Endodermal cell (in vitro differentiated cells): ENCODE results near the gene AGBL2. TPM values are rescaled to one million over a fixed set of nuclear protein-coding genes. Genes with fewer than 3 reads are reported as not detected.

Experiments used
- DNase-seq: peaks from one replicate; pipeline ENCODE4 v3.0.0-alpha.2; 2017
- H3K27ac ChIP-seq: 2 replicates; pipeline ENCODE4 v1.5.1; 2013; ENCODE audit warnings: mild to moderate bottlenecking, low read depth, low read length, moderate library complexity
- H3K27me3 ChIP-seq: 2 replicates; pipeline ENCODE4 v1.6.1; 2013; ENCODE audit warnings: mild to moderate bottlenecking, low read length, moderate library complexity; ENCODE audit not compliant: insufficient read depth, control insufficient read depth, poor library complexity, severe bottlenecking
- H3K36me3 ChIP-seq: 2 replicates; pipeline ENCODE4 v1.7.0; 2013; ENCODE audit warnings: mild to moderate bottlenecking, low read length, moderate library complexity; ENCODE audit not compliant: control insufficient read depth, insufficient read depth
- H3K4me1 ChIP-seq: one replicate; pipeline ENCODE4 v1.7.0; 2013; ENCODE audit warnings: low read length; ENCODE audit not compliant: control insufficient read depth, insufficient read depth
- H3K4me3 ChIP-seq: 2 replicates; pipeline ENCODE4 v1.5.1; 2013; ENCODE audit warnings: mild to moderate bottlenecking, low read length, moderate library complexity
- H3K9ac ChIP-seq: 2 replicates; pipeline ENCODE4 v1.6.1; 2013; ENCODE audit warnings: mild to moderate bottlenecking, low read length, moderate library complexity; ENCODE audit not compliant: poor library complexity, severe bottlenecking; ENCODE audit errors: extremely low read depth
- H3K9me3 ChIP-seq: 2 replicates; pipeline ENCODE4 v1.6.1; 2013; ENCODE audit warnings: mild to moderate bottlenecking, low read length, moderate library complexity; ENCODE audit not compliant: control insufficient read depth
- H3K27ac Mint-ChIP-seq: 2 replicates; pipeline ENCODE4 v1.8.0; 2020; ENCODE audit warnings: mixed read lengths
- H3K27me3 Mint-ChIP-seq: 2 replicates; pipeline ENCODE4 v1.8.0; 2021; ENCODE audit warnings: mild to moderate bottlenecking, mixed read lengths; ENCODE audit not compliant: insufficient read depth
- H3K36me3 Mint-ChIP-seq: 2 replicates; pipeline ENCODE4 v1.8.0; 2020; ENCODE audit warnings: low read depth, mixed read lengths
- H3K4me1 Mint-ChIP-seq: 2 replicates; pipeline ENCODE4 v1.8.0; 2020; ENCODE audit warnings: mixed read lengths
- H3K4me3 Mint-ChIP-seq: 2 replicates; pipeline ENCODE4 v1.8.0; 2020; ENCODE audit warnings: mild to moderate bottlenecking, moderate library complexity, mixed read lengths
- H3K9me3 Mint-ChIP-seq: 2 replicates; pipeline ENCODE4 v1.8.0; 2020; ENCODE audit warnings: mild to moderate bottlenecking, mixed read lengths
- CTCF ChIP-seq: fragments of 200-600 bp; sonication (generic); conservative IDR thresholded peaks from 2 replicates; pipeline ENCODE4 v1.5.0; 2021; ENCODE audit warnings: antibody characterized with exemption, mild to moderate bottlenecking
- WGBS, 2 experiments: methylation state at CpG; one replicate each; pipeline versions ENCODE4 v1.1.5 to v1.1.7; 2013; ENCODE audit warnings: missing lambda C conversion rate in 2 of 2, mixed read lengths in 1 of 2; ENCODE audit not compliant: insufficient coverage in 1 of 2, insufficient read length in 1 of 2; 5-methylcytosine and 5-hydroxymethylcytosine counted together
- total RNA-seq, 2 donors: library from RNA; stranded (reverse); fragmentation: NEBNext Ultra II Directional in 1 of 2; extraction: Animal tissue kit (Norgen Biotek cat#: 25700) in 1 of 2; gene quantifications; 2 replicates in 1 of 2; 3 replicates in 1 of 2; pipeline ENCODE4 v1.2.1, GENCODE V29; 2021

The AGBL2 gene
- total RNA-seq, 2 donors from 2014 or later, result 5.0 to 8.7 TPM

- 70 to 97% methylated on average over 2 to 3 of the region's 4 CpGs for WGBS, 2 experiments
- Histone ChIP-seq H3K9me3 (no peaks in the 10 kb centered on the region), H3K4me3 (no peak overlapping the region), H3K36me3 (no peaks in the 10 kb centered on the region), H3K27me3 (no peaks in the 10 kb centered on the region), H3K4me1 (no peaks in the 10 kb centered on the region), H3K27ac (no peak overlapping the region), H3K9ac (no peak overlapping the region)
- Mint-ChIP-seq H3K27me3 (no peaks in the 10 kb centered on the region), H3K9me3 (no peaks in the 10 kb centered on the region), H3K4me1 (no peaks in the 10 kb centered on the region), H3K27ac (no peak overlapping the region), H3K36me3 (no peaks in the 10 kb centered on the region), H3K4me3 (no peak overlapping the region)
- TF ChIP-seq CTCF, result no peak
- no peak for DNase-seq
Observed at GRCh38 chr11:47659276-47659675, 55.9 kb downstream of the AGBL2 start.

- Mint-ChIP-seq H3K4me3 (no peak overlapping the region), H3K4me1 (no peaks in the 10 kb centered on the region), H3K27me3 (no peaks in the 10 kb centered on the region), H3K36me3 (no peaks in the 10 kb centered on the region), H3K27ac (no peak overlapping the region), H3K9me3 (peaks cover 18% of the 10 kb centered on the region)
- Histone ChIP-seq H3K9ac (no peak overlapping the region), H3K9me3 (peaks cover 7% of the 10 kb centered on the region), H3K27me3 (no peaks in the 10 kb centered on the region), H3K4me1 (no peaks in the 10 kb centered on the region), H3K36me3 (no peaks in the 10 kb centered on the region), H3K4me3 (no peak overlapping the region), H3K27ac (no peak overlapping the region)
- 75 to 79% methylated on average over 5 to 6 of the region's 6 CpGs for WGBS, 2 experiments
- peak; percentile 64 for DNase-seq
- peak; percentile 37 for TF ChIP-seq CTCF
Observed at GRCh38 chr11:47656260-47656885, 58.8 kb downstream of the AGBL2 start.

GRCh38 chr11:47651818-47652469, 63.2 kb downstream of the AGBL2 start:
- no peak for DNase-seq
- no peak for TF ChIP-seq CTCF
- 93 to 96% methylated on average over 5 of the region's 5 CpGs for WGBS, 2 experiments
- no peak overlapping the region for H3K4me3 Mint-ChIP-seq
- no peak overlapping the region for H3K4me3 ChIP-seq
- H3K27me3 ChIP-seq, result no peaks in the 10 kb centered on the region
- H3K36me3 Mint-ChIP-seq, result no peaks in the 10 kb centered on the region
- H3K4me1 Mint-ChIP-seq, result no peaks in the 10 kb centered on the region
- H3K9ac ChIP-seq, result no peak overlapping the region
- H3K9me3 Mint-ChIP-seq, result peaks cover 19% of the 10 kb centered on the region
- peaks cover 7% of the 10 kb centered on the region for H3K9me3 ChIP-seq
- H3K4me1 ChIP-seq, result no peaks in the 10 kb centered on the region
- H3K27me3 Mint-ChIP-seq, result no peaks in the 10 kb centered on the region
- H3K27ac ChIP-seq, result no peak overlapping the region
- H3K36me3 ChIP-seq, result no peaks in the 10 kb centered on the region
- no peak overlapping the region for H3K27ac Mint-ChIP-seq
